Mesenchymal stem cell (in vitro differentiated cells and primary cell): Measurements from ENCODE around the gene SIK3.
A peak's percentile ranks its signal among the peaks of the same experiment; 100 is the strongest.

Experiments used
- DNase-seq: peaks from one replicate; pipeline ENCODE4 v3.0.0-alpha.2; 2013
- H2AFZ ChIP-seq: one replicate; pipeline ENCODE4 v1.6.1; 2013; ENCODE audit warnings: low read depth, mild to moderate bottlenecking, control low read depth, inconsistent platforms, low read length, moderate library complexity
- H2AK5ac ChIP-seq: 2 replicates; pipeline ENCODE4 v1.6.1; 2013; ENCODE audit warnings: low read length, moderate library complexity, mild to moderate bottlenecking, inconsistent platforms; ENCODE audit not compliant: severe bottlenecking
- H2BK120ac ChIP-seq: one replicate; pipeline ENCODE4 v1.6.1; 2013; ENCODE audit warnings: low read depth, mild to moderate bottlenecking, inconsistent platforms, low read length, moderate library complexity
- H2BK12ac ChIP-seq, 2 experiments: one replicate each; pipeline ENCODE4 v1.6.1; 2013; ENCODE audit warnings: inconsistent platforms in 2 of 2, low read length in 2 of 2, mild to moderate bottlenecking in 2 of 2, moderate library complexity in 2 of 2, control low read depth in 1 of 2
- H2BK15ac ChIP-seq: one replicate; pipeline ENCODE4 v1.6.1; 2013; ENCODE audit warnings: mild to moderate bottlenecking, low read depth, inconsistent platforms; ENCODE audit not compliant: poor library complexity, severe bottlenecking
- H2BK5ac ChIP-seq: 2 replicates; pipeline ENCODE4 v1.6.1; 2013; ENCODE audit warnings: low read depth, mild to moderate bottlenecking, low read length, control low read depth, inconsistent platforms; ENCODE audit not compliant: poor library complexity, severe bottlenecking
- H3K14ac ChIP-seq, 2 experiments: one replicate each; pipeline ENCODE4 v1.6.1; 2013; ENCODE audit warnings: inconsistent platforms in 2 of 2, low read length in 2 of 2, control low read depth in 1 of 2, mild to moderate bottlenecking in 1 of 2, moderate library complexity in 1 of 2
- H3K18ac ChIP-seq, 2 experiments: one replicate each; pipeline ENCODE4 v1.6.1; 2013; ENCODE audit warnings: inconsistent platforms in 2 of 2, low read length in 2 of 2, control low read depth in 1 of 2, low read depth in 1 of 2, mild to moderate bottlenecking in 1 of 2
- H3K23ac ChIP-seq, 2 experiments: one replicate each; pipeline ENCODE4 v1.6.1; 2013; ENCODE audit warnings: inconsistent platforms in 2 of 2, low read length in 2 of 2, mild to moderate bottlenecking in 2 of 2, moderate library complexity in 2 of 2, control low read depth in 1 of 2
- H3K27ac ChIP-seq: 2 replicates; pipeline ENCODE4 v1.5.1; 2013; ENCODE audit warnings: mild to moderate bottlenecking, moderate library complexity, low read length, control low read depth, inconsistent platforms; ENCODE audit not compliant: poor library complexity, severe bottlenecking
- H3K27me3 ChIP-seq, 2 experiments: 2 replicates each; pipeline versions ENCODE4 v1.6.1 to v1.7.0; 2013; ENCODE audit warnings: low read length in 2 of 2, mild to moderate bottlenecking in 2 of 2, moderate library complexity in 2 of 2, control low read depth in 1 of 2, inconsistent platforms in 1 of 2; ENCODE audit not compliant: control insufficient read depth in 1 of 2, insufficient read depth in 1 of 2
- H3K36me3 ChIP-seq, 2 experiments: 2 replicates each; pipeline versions ENCODE4 v1.6.1 to v1.7.0; 2013; ENCODE audit warnings: low read length in 2 of 2, control low read depth in 1 of 2, inconsistent platforms in 1 of 2, low read depth in 1 of 2, mild to moderate bottlenecking in 1 of 2; ENCODE audit not compliant: insufficient read depth in 2 of 2, control insufficient read depth in 1 of 2
- H3K4ac ChIP-seq, 2 experiments: one replicate each; pipeline ENCODE4 v1.6.1; 2013; ENCODE audit warnings: inconsistent platforms in 2 of 2, low read length in 2 of 2, mild to moderate bottlenecking in 2 of 2, moderate library complexity in 2 of 2, control low read depth in 1 of 2, low read depth in 1 of 2
- H3K4me1 ChIP-seq: 2 replicates; pipeline ENCODE4 v1.6.1; 2013; ENCODE audit warnings: low read depth, low read length, control low read depth; ENCODE audit not compliant: control insufficient read depth, insufficient read depth
- H3K4me2 ChIP-seq: 2 replicates; pipeline ENCODE4 v1.6.1; 2013; ENCODE audit warnings: low read length, mild to moderate bottlenecking, inconsistent platforms; ENCODE audit not compliant: poor library complexity, severe bottlenecking
- H3K4me3 ChIP-seq, 2 experiments: 2 replicates each; pipeline versions ENCODE4 v1.5.1 to v1.7.0; 2013; ENCODE audit warnings: low read length in 2 of 2, mild to moderate bottlenecking in 2 of 2, control low read depth in 1 of 2, low read depth in 1 of 2; ENCODE audit not compliant: insufficient read depth in 1 of 2
- H3K79me1 ChIP-seq: replicated peaks from 2 replicates; pipeline ENCODE4 v1.6.1; 2013; ENCODE audit warnings: mild to moderate bottlenecking, control low read depth, low read length, inconsistent platforms; ENCODE audit not compliant: poor library complexity, severe bottlenecking
- H3K9ac ChIP-seq: 2 replicates; pipeline ENCODE4 v1.7.0; 2013; ENCODE audit warnings: mild to moderate bottlenecking, low read length, moderate library complexity
- H3K9me3 ChIP-seq: 2 replicates; pipeline ENCODE4 v1.7.0; 2013; ENCODE audit warnings: mild to moderate bottlenecking, low read length; ENCODE audit not compliant: control insufficient read depth
- H4K8ac ChIP-seq: one replicate; pipeline ENCODE4 v1.6.1; 2013; ENCODE audit warnings: inconsistent platforms, mild to moderate bottlenecking, low read length, moderate library complexity
- H4K91ac ChIP-seq: one replicate; pipeline ENCODE4 v1.6.1; 2013; ENCODE audit warnings: mild to moderate bottlenecking, low read length, inconsistent platforms
- WGBS: methylation state at CpG from one replicate; pipeline ENCODE4 v1.1.7; 2013; ENCODE audit warnings: mixed read lengths; 5-methylcytosine and 5-hydroxymethylcytosine counted together

Gene SIK3

GRCh38 chr11:116980136-116980793 lies 118.0 kb downstream of the SIK3 start:
- no peak overlapping the region for H2BK120ac ChIP-seq
- peaks cover 21% of the 10 kb centered on the region for H3K79me1 ChIP-seq
- no peaks in the 10 kb centered on the region for H3K36me3 ChIP-seq
- H3K23ac ChIP-seq: no peak overlapping the region
- peak overlapping the region; percentile 36 for H2AK5ac ChIP-seq
- no peak overlapping the region for H4K8ac ChIP-seq
- H3K4ac ChIP-seq: no peak overlapping the region
- H3K4me1 ChIP-seq: peaks cover 5% of the 10 kb centered on the region
- no peak overlapping the region for H3K4me2 ChIP-seq
- H2BK5ac ChIP-seq: no peak overlapping the region
- no peak overlapping the region for H3K14ac ChIP-seq
- no peak overlapping the region for H3K4me3 ChIP-seq
- no peaks in the 10 kb centered on the region for H3K27me3 ChIP-seq
- H3K9ac ChIP-seq: no peak overlapping the region
- no peaks in the 10 kb centered on the region for H3K9me3 ChIP-seq
- H2BK12ac ChIP-seq: no peak overlapping the region
- H2BK15ac ChIP-seq: no peak overlapping the region
- no peak overlapping the region for H3K18ac ChIP-seq
- WGBS: 98% methylated on average over 7 of the region's 7 CpGs
- H3K27ac ChIP-seq: no peak overlapping the region
- H4K91ac ChIP-seq: no peak overlapping the region
- DNase-seq: no peak
- no peak overlapping the region for H2AFZ ChIP-seq

GRCh38 chr11:116976941-116977570 lies 121.2 kb downstream of the SIK3 start:
- Histone ChIP-seq H3K9me3 (no peaks in the 10 kb centered on the region), H3K4me2 (no peak overlapping the region), H2AFZ (no peak overlapping the region), H3K4ac (no peak overlapping the region), H4K8ac (no peak overlapping the region), H3K79me1 (peaks cover 29% of the 10 kb centered on the region), H3K36me3 (no peaks in the 10 kb centered on the region), H2BK120ac (no peak overlapping the region), H3K23ac (no peak overlapping the region), H2BK5ac (no peak overlapping the region), H3K27ac (no peak overlapping the region), H3K27me3 (no peaks in the 10 kb centered on the region), H4K91ac (no peak overlapping the region), H2BK12ac (no peak overlapping the region), H2BK15ac (no peak overlapping the region), H3K14ac (no peak overlapping the region), H3K18ac (no peak overlapping the region), H3K4me3 (no peak overlapping the region), H3K4me1 (peaks cover 2% of the 10 kb centered on the region), H3K9ac (no peak overlapping the region), H2AK5ac (no peak overlapping the region)
- DNase-seq: no peak
- whole genome bisulfite sequencing: 74% methylated on average over 4 of the region's 5 CpGs

- Histone ChIP-seq H3K27ac (no peak overlapping the region), H4K91ac (no peak overlapping the region), H2BK15ac (no peak overlapping the region), H2AK5ac (no peak overlapping the region), H4K8ac (no peak overlapping the region), H3K4me3 (no peak overlapping the region), H3K18ac (no peak overlapping the region), H3K4me1 (peaks cover under 1% of the 10 kb centered on the region), H2BK5ac (no peak overlapping the region), H2BK120ac (no peak overlapping the region), H2BK12ac (no peak overlapping the region), H3K23ac (no peak overlapping the region), H3K79me1 (peaks cover 23% of the 10 kb centered on the region), H3K36me3 (no peaks in the 10 kb centered on the region), H2AFZ (no peak overlapping the region), H3K9ac (no peak overlapping the region), H3K27me3 (no peaks in the 10 kb centered on the region), H3K4me2 (no peak overlapping the region), H3K9me3 (no peaks in the 10 kb centered on the region), H3K4ac (no peak overlapping the region), H3K14ac (no peak overlapping the region)
- 100% methylated on average over 1 of the region's 1 CpG for WGBS
- no peak for DNase-seq
Observed at GRCh38 chr11:116975661-116976060, 122.6 kb downstream of the SIK3 start.

GRCh38 chr11:116973270-116973669 lies 125.0 kb downstream of the SIK3 start:
- Histone ChIP-seq H2BK12ac (no peak overlapping the region), H3K27ac (no peak overlapping the region), H3K36me3 (no peaks in the 10 kb centered on the region), H3K4me1 (peaks cover 3% of the 10 kb centered on the region), H2BK5ac (no peak overlapping the region), H3K4ac (no peak overlapping the region), H3K4me3 (no peak overlapping the region), H4K8ac (no peak overlapping the region), H2AFZ (no peak overlapping the region), H3K9ac (no peak overlapping the region), H3K4me2 (no peak overlapping the region), H3K79me1 (peaks cover 19% of the 10 kb centered on the region), H3K23ac (no peak overlapping the region), H2BK15ac (no peak overlapping the region), H2AK5ac (no peak overlapping the region), H2BK120ac (no peak overlapping the region), H3K18ac (no peak overlapping the region), H3K14ac (no peak overlapping the region), H4K91ac (no peak overlapping the region), H3K27me3 (no peaks in the 10 kb centered on the region), H3K9me3 (no peaks in the 10 kb centered on the region)
- no peak for DNase-seq
